Measurements from ENCODE around the gene CDC34.

Gene CDC34

DNA sequence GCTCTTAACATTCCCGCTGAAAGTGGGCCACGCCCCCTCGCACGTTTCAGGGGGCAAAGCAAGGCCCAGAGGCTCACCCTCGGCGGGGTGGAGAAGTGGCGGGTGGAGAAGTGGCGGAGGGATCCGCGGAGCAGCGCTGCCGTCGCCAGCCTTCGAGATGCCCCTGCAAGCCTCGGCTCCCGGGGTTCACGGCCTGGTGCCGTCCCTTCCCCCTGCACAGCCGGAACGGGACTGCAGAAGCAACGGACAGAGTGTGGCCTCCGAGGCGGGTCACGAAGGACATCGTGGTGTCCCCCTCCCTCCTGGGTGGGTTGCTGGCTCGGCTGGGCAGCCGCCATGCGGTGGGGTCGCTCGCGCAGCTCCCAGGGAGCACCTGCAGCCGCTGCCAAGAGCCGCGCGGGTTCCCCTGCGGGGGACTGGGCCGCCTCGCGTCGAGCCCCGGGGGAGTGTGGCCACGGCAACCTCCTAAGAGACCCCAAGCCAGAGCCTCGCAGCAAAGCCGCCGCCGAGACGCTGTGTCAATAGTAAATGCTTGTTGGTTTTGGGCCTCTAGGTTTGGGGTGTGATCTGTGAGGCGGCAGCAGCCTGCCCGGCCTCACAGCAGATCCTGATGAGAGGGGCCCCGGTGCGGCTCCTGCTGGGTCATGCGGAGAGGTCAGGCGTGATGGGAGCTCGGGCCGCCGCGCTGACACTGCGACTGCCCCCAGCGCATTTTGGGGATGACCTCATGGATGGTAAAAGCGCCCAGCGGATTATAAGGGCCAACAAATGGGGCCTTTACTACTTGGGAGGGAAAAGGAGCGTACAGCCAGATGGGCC is 18.8 kb upstream of the CDC34 start:
- H4K91ac ChIP-seq (ENCODE audit: low read length): peak overlapping the region; percentile 80
- DNase-seq: no peak
- 84% methylated on average over 60 of the region's 62 CpGs for WGBS

DNA sequence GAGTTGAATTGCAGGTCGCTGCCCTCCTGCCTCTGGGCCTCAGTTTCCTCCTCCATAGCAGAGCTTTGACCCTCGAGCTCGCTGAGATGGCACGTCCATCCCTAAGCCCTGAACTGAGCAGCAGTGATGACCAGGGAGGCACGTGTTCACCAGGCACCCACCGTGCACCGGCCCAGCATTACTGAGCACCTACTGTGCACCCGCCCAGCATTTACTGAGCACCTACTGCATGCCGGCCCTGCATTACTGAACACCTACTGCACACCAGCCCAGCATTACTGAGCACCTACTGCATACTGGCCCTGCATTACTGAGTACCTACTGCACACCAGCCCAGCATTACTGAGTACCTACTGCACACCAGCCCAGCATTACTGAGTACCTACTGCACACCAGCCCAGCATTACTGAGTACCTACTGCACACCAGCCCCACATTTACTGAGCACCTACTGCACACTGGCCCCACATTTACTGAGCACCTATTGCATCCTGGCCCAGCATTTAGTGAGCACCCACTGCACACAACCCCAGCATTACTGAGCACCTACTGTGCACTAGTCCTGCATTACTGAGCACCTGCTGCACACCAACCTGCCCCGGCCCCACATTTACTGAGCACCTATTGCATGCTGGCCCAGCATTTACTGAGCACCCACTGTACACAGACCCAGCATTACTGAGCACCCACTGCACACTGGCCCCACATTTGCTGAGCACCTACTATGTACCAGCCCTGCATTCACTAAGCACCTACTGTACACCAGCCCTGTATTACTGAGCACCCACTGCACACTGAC is 18.0 kb upstream of the CDC34 start:
- Histone ChIP-seq H3K4ac (ENCODE audit: low read depth in 1 of 2, low read length in 2 of 2) (no peak overlapping the region), H3K4me2 (ENCODE audit: low read length, poor library complexity, severe bottlenecking) (no peak overlapping the region), H3K27me3 (ENCODE audit: control insufficient read depth in 1 of 2, insufficient read depth in 1 of 2, low read length in 2 of 2) (no peaks in the 10 kb centered on the region), H3K18ac (ENCODE audit: low read depth in 1 of 2, low read length in 2 of 2) (no peak overlapping the region), H2BK5ac (ENCODE audit: low read depth, low read length, poor library complexity, severe bottlenecking) (no peak overlapping the region), H2AK5ac (ENCODE audit: low read length, severe bottlenecking) (no peak overlapping the region), H2AFZ (ENCODE audit: low read depth, low read length) (no peak overlapping the region), H3K27ac (ENCODE audit: low read length, poor library complexity, severe bottlenecking) (no peak overlapping the region), H4K8ac (ENCODE audit: low read length) (no peak overlapping the region), H3K79me1 (replicated peaks; ENCODE audit: low read length, poor library complexity, severe bottlenecking) (peaks cover 22% of the 10 kb centered on the region), H3K4me1 (ENCODE audit: control insufficient read depth, insufficient read depth, low read depth, low read length) (peaks cover 37% of the 10 kb centered on the region), H3K14ac (ENCODE audit: low read length in 2 of 2) (no peak overlapping the region), H3K9ac (ENCODE audit: low read length) (no peak overlapping the region), H2BK120ac (ENCODE audit: low read depth, low read length) (no peak overlapping the region), H3K9me3 (ENCODE audit: control insufficient read depth, low read length) (no peaks in the 10 kb centered on the region), H3K4me3 (ENCODE audit: insufficient read depth in 1 of 2, low read depth in 1 of 2, low read length in 2 of 2) (no peak overlapping the region), H3K23ac (ENCODE audit: low read length in 2 of 2) (no peak overlapping the region), H4K91ac (ENCODE audit: low read length) (peak overlapping the region; percentile 46), H3K36me3 (ENCODE audit: control insufficient read depth in 1 of 2, insufficient read depth in 2 of 2, low read depth in 1 of 2, low read length in 2 of 2) (peaks cover 14 to 37% of the 10 kb centered on the region in 2 experiments), H2BK15ac (ENCODE audit: low read depth, poor library complexity, severe bottlenecking) (no peak overlapping the region), H2BK12ac (ENCODE audit: low read length in 2 of 2) (no peak overlapping the region)
- WGBS: 92% methylated on average over 10 of the region's 10 CpGs
- DNase-seq: no peak

More for the DNA sequence above, 18.8 kb upstream of the CDC34 start:
- H2BK12ac ChIP-seq (ENCODE audit: low read length in 2 of 2): no peak overlapping the region
- H3K18ac ChIP-seq (ENCODE audit: low read depth in 1 of 2, low read length in 2 of 2): no peak overlapping the region
- no peak overlapping the region for H2AK5ac ChIP-seq (ENCODE audit: low read length, severe bottlenecking)
- no peaks in the 10 kb centered on the region for H3K9me3 ChIP-seq (ENCODE audit: control insufficient read depth, low read length)
- no peak overlapping the region for H2AFZ ChIP-seq (ENCODE audit: low read depth, low read length)
- H3K4me1 ChIP-seq (ENCODE audit: control insufficient read depth, insufficient read depth, low read depth, low read length): peaks cover 37% of the 10 kb centered on the region
- H4K8ac ChIP-seq (ENCODE audit: low read length): no peak overlapping the region
- H3K4ac ChIP-seq (ENCODE audit: low read depth in 1 of 2, low read length in 2 of 2): no peak overlapping the region
- peaks cover 14 to 36% of the 10 kb centered on the region in 2 experiments for H3K36me3 ChIP-seq (ENCODE audit: control insufficient read depth in 1 of 2, insufficient read depth in 2 of 2, low read depth in 1 of 2, low read length in 2 of 2)
- no peak overlapping the region for H3K4me3 ChIP-seq (ENCODE audit: insufficient read depth in 1 of 2, low read depth in 1 of 2, low read length in 2 of 2)
- H2BK15ac ChIP-seq (ENCODE audit: low read depth, poor library complexity, severe bottlenecking): no peak overlapping the region
- no peak overlapping the region for H3K9ac ChIP-seq (ENCODE audit: low read length)
- no peak overlapping the region for H2BK120ac ChIP-seq (ENCODE audit: low read depth, low read length)
- H3K27ac ChIP-seq (ENCODE audit: low read length, poor library complexity, severe bottlenecking): no peak overlapping the region
- H3K79me1 ChIP-seq (replicated peaks; ENCODE audit: low read length, poor library complexity, severe bottlenecking): peaks cover 29% of the 10 kb centered on the region
- no peaks in the 10 kb centered on the region for H3K27me3 ChIP-seq (ENCODE audit: control insufficient read depth in 1 of 2, insufficient read depth in 1 of 2, low read length in 2 of 2)
- no peak overlapping the region for H3K23ac ChIP-seq (ENCODE audit: low read length in 2 of 2)
- H2BK5ac ChIP-seq (ENCODE audit: low read depth, low read length, poor library complexity, severe bottlenecking): no peak overlapping the region
- H3K4me2 ChIP-seq (ENCODE audit: low read length, poor library complexity, severe bottlenecking): no peak overlapping the region
- no peak overlapping the region for H3K14ac ChIP-seq (ENCODE audit: low read length in 2 of 2)

DNA sequence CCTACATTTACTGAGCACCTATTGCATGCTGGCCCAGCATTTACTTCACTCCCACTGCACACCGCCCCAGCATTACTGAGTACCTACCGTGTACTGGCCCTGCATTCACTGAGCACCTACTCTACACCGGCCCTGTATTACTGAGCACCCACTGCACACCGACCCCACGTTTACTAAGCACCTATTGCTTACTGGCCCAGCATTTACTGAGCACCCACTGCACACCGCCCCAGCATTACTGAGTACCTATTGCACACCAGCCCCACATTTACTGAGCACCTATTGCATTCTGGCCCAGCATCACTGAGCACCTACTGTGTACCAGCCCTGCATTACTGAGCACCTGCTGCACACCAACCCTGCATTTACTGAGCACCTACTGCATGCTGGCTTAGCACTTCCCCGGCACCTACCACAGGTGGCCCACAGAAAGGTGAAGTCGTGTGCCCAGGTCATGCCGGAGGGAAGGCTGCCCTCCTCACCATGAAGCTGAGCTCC is 17.3 kb upstream of the CDC34 start:
- no peak overlapping the region for H3K9ac ChIP-seq (ENCODE audit: low read length)
- H2BK5ac ChIP-seq (ENCODE audit: low read depth, low read length, poor library complexity, severe bottlenecking): no peak overlapping the region
- peaks cover 14 to 44% of the 10 kb centered on the region in 2 experiments for H3K36me3 ChIP-seq (ENCODE audit: control insufficient read depth in 1 of 2, insufficient read depth in 2 of 2, low read depth in 1 of 2, low read length in 2 of 2)
- H2BK15ac ChIP-seq (ENCODE audit: low read depth, poor library complexity, severe bottlenecking): no peak overlapping the region
- no peak for DNase-seq
- no peak overlapping the region for H4K91ac ChIP-seq (ENCODE audit: low read length)
- H2BK12ac ChIP-seq (ENCODE audit: low read length in 2 of 2): no peak overlapping the region
- no peak overlapping the region for H2AK5ac ChIP-seq (ENCODE audit: low read length, severe bottlenecking)
- no peak overlapping the region for H4K8ac ChIP-seq (ENCODE audit: low read length)
- no peak overlapping the region for H3K18ac ChIP-seq (ENCODE audit: low read depth in 1 of 2, low read length in 2 of 2)
- H3K4me1 ChIP-seq (ENCODE audit: control insufficient read depth, insufficient read depth, low read depth, low read length): peaks cover 38% of the 10 kb centered on the region
- H3K9me3 ChIP-seq (ENCODE audit: control insufficient read depth, low read length): no peaks in the 10 kb centered on the region
- H3K27ac ChIP-seq (ENCODE audit: low read length, poor library complexity, severe bottlenecking): no peak overlapping the region
- H2AFZ ChIP-seq (ENCODE audit: low read depth, low read length): no peak overlapping the region
- H2BK120ac ChIP-seq (ENCODE audit: low read depth, low read length): no peak overlapping the region
- H3K4me2 ChIP-seq (ENCODE audit: low read length, poor library complexity, severe bottlenecking): no peak overlapping the region
- WGBS: 97% methylated on average over 9 of the region's 9 CpGs
- H3K4me3 ChIP-seq (ENCODE audit: insufficient read depth in 1 of 2, low read depth in 1 of 2, low read length in 2 of 2): no peak overlapping the region
- H3K4ac ChIP-seq (ENCODE audit: low read depth in 1 of 2, low read length in 2 of 2): no peak overlapping the region
- H3K23ac ChIP-seq (ENCODE audit: low read length in 2 of 2): no peak overlapping the region
- H3K79me1 ChIP-seq (replicated peaks; ENCODE audit: low read length, poor library complexity, severe bottlenecking): peaks cover 19% of the 10 kb centered on the region
- H3K14ac ChIP-seq (ENCODE audit: low read length in 2 of 2): peak overlapping the region in 1 of 2 experiments; percentile 32
- no peaks in the 10 kb centered on the region for H3K27me3 ChIP-seq (ENCODE audit: control insufficient read depth in 1 of 2, insufficient read depth in 1 of 2, low read length in 2 of 2)
